Sigmoid colon (tissue), 7 donors: ENCODE data around the gene ITGA1. TPM values are rescaled to one million over a fixed set of nuclear protein-coding genes. Genes with fewer than 3 reads are reported as not detected.
A peak's percentile ranks its signal among the peaks of the same experiment; 100 is the strongest.

ENCODE experiments used
- DNase-seq: peaks from one replicate; pipeline ENCODE4 v3.0.0-alpha.2; 2019
- H3K27ac ChIP-seq, 4 donors: fragments of 200-600 bp; sonication (generic); one replicate each; pipeline ENCODE4 v1.5.1; 2016 to 2019; ENCODE audit warnings: mild to moderate bottlenecking in 1 of 4
- H3K27me3 ChIP-seq, 3 donors: fragments of 200-600 bp; sonication (generic); one replicate each; pipeline ENCODE4 v1.5.1; 2019; ENCODE audit warnings: mild to moderate bottlenecking in 1 of 3
- H3K36me3 ChIP-seq, 4 donors: fragments of 200-600 bp; sonication (generic); one replicate each; pipeline ENCODE4 v1.5.1; 2016 to 2019
- H3K4me1 ChIP-seq, 4 donors: fragments of 200-600 bp; sonication (generic); one replicate each; pipeline ENCODE4 v1.5.1; 2017 to 2019
- H3K4me3 ChIP-seq, 4 donors: fragments of 200-600 bp; sonication (generic); one replicate each; pipeline ENCODE4 v1.5.1; 2017 to 2019; ENCODE audit warnings: mild to moderate bottlenecking in 2 of 4, moderate library complexity in 1 of 4
- H3K9me3 ChIP-seq, 4 donors: fragments of 200-600 bp in 3 of 4; sonication (generic) in 3 of 4; one replicate each; pipeline versions ENCODE4 v1.5.1 to v1.6.1; 2013 to 2019
- EP300 ChIP-seq, 4 donors: sonication (generic); formaldehyde crosslinking; IDR thresholded peaks; one replicate each; pipeline ENCODE4 v1.6.1; 2017; ENCODE audit warnings: antibody characterized with exemption in 4 of 4
- POLR2A ChIP-seq, 2 donors: fragments of 450-650 bp; IDR thresholded peaks; one replicate each; pipeline ENCODE4 v1.6.1; 2016; ENCODE audit warnings: antibody characterized with exemption in 2 of 2, mild to moderate bottlenecking in 2 of 2, moderate library complexity in 2 of 2
- POLR2AphosphoS5 ChIP-seq, 4 donors: sonication (generic); formaldehyde crosslinking; IDR thresholded peaks; one replicate each; pipeline ENCODE4 v1.6.1; 2017; ENCODE audit warnings: antibody characterized with exemption in 4 of 4
- WGBS, 2 donors: extraction: QIAGEN DNeasy Blood & Tissue Kit; methylation state at CpG; one replicate each; pipeline ENCODE4 v1.1.7; 2013; 5-methylcytosine and 5-hydroxymethylcytosine counted together
- intact Hi-C: fragments of 100-400 bp; cut with DNase I; formaldehyde crosslinking; loops from one replicate; pipeline ENCODE4 v1.15.1; 2023
- polyA plus RNA-seq, 3 donors: library from polyadenylated mRNA; stranded (reverse); fragments of 200-250 nt; gene quantifications; one replicate each; pipeline ENCODE4 v1.2.3, GENCODE V29; 2013
- total RNA-seq, 4 donors: library from RNA; depleted of rRNA; stranded (reverse); fragments of >200 nt; gene quantifications; one replicate each; pipeline ENCODE4 v1.1.0, GENCODE V29; 2016
- TF ChIP-seq, protein P1 (sequence below), 4 experiments: fragments of 450-650 bp in 3 of 4; fragments of 200-600 bp in 1 of 4; IDR thresholded peaks; one replicate each; pipeline ENCODE4 v1.5.1; 2016 to 2019; ENCODE audit warnings: antibody characterized with exemption in 4 of 4, mild to moderate bottlenecking in 3 of 4, moderate library complexity in 2 of 4
- donor health status: healthy with polysubstance abuse.
- donor health status: Bipolar disorder and iron deficiency.
- donor health status: healthy.

ITGA1 gene
- total and polyA plus RNA-seq, 7 donors = 1.8 to 511 (median 162) TPM

DNA sequence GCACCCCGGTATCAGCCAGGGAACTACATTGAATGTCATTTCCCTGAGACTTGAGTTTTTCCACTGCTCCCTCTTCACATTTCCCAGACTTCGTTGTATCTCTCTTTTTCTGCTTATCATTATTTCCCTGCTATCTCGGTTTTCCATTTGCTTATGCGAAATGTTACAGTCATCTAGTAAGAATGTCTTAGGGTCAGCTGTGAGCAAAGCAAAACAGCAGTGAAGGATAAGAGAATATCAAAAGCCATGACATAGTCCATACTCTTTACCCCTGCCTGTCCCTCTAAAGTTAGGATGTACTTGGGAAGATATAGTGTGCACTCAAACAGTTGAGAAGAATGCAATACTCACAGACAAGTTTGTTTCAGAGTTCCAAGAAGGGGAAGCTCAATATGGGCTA, 88.7 kb downstream of the ITGA1 start:
- intact Hi-C loops = no loop called here

DNA sequence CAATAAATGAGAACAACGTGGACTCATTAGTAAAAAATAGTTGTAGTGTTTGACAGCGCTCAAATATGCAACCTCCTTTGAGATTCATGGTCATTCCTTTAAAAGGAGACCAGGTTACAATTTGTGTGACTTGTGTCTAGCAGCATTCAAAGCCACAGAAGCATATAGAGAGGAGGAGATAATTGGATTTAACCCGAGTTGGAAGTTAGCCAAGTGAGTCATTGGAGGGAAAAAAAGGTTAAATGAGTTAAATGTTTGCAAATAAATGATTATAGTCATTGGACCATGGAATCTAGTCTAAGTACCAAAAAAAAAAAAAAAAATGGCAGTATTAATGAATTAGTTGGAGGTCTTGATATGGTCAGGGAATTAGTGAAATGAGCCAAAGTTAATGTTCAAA, 90.9 kb downstream of the ITGA1 start:
- Histone ChIP-seq H3K27me3 (no peaks in the 10 kb centered on the region), H3K36me3 (peaks cover 3 to 39% (median 12%) of the 10 kb centered on the region in 4 donors), H3K27ac (peak overlapping the region in 1 of 4 donors; percentile 24), H3K4me1 (peaks cover 0 to 28% (median 12%) of the 10 kb centered on the region in 4 donors), H3K9me3 (no peaks in the 10 kb centered on the region), H3K4me3 (no peak overlapping the region)
- TF ChIP-seq EP300 (IDR thresholded peaks at IDR 0.05) (no peak), POLR2A (IDR thresholded peaks at IDR 0.05) (no peak), POLR2AphosphoS5 (IDR thresholded peaks at IDR 0.05) (no peak)
- TF ChIP-seq, protein P1, sequence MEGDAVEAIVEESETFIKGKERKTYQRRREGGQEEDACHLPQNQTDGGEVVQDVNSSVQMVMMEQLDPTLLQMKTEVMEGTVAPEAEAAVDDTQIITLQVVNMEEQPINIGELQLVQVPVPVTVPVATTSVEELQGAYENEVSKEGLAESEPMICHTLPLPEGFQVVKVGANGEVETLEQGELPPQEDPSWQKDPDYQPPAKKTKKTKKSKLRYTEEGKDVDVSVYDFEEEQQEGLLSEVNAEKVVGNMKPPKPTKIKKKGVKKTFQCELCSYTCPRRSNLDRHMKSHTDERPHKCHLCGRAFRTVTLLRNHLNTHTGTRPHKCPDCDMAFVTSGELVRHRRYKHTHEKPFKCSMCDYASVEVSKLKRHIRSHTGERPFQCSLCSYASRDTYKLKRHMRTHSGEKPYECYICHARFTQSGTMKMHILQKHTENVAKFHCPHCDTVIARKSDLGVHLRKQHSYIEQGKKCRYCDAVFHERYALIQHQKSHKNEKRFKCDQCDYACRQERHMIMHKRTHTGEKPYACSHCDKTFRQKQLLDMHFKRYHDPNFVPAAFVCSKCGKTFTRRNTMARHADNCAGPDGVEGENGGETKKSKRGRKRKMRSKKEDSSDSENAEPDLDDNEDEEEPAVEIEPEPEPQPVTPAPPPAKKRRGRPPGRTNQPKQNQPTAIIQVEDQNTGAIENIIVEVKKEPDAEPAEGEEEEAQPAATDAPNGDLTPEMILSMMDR (IDR thresholded peaks at IDR 0.05) = no peak
- 80 to 81% methylated on average over 3 of the region's 3 CpGs for WGBS, 2 donors
- no peak for DNase-seq
- intact Hi-C loops = no loop called here

More for the DNA sequence above, 88.7 kb downstream of the ITGA1 start:
- H3K27me3 ChIP-seq = no peaks in the 10 kb centered on the region
- WGBS, 2 donors = 91 to 95% methylated on average over 4 of the region's 4 CpGs
- peak overlapping the region in 3 of 4 donors; percentile 23 to 51 (median 38) for H3K27ac ChIP-seq
- peaks cover 0 to 28% (median 12%) of the 10 kb centered on the region in 4 donors for H3K4me1 ChIP-seq
- TF ChIP-seq, protein P1 (IDR thresholded peaks at IDR 0.05) = no peak
- no peak for TF ChIP-seq POLR2AphosphoS5 (IDR thresholded peaks at IDR 0.05)
- no peak for TF ChIP-seq POLR2A (IDR thresholded peaks at IDR 0.05)
- TF ChIP-seq EP300 (IDR thresholded peaks at IDR 0.05) = no peak
- H3K36me3 ChIP-seq = peaks cover 0 to 28% (median 8%) of the 10 kb centered on the region in 4 donors
- H3K4me3 ChIP-seq = no peak overlapping the region
- no peak for DNase-seq
- H3K9me3 ChIP-seq = no peaks in the 10 kb centered on the region

DNA sequence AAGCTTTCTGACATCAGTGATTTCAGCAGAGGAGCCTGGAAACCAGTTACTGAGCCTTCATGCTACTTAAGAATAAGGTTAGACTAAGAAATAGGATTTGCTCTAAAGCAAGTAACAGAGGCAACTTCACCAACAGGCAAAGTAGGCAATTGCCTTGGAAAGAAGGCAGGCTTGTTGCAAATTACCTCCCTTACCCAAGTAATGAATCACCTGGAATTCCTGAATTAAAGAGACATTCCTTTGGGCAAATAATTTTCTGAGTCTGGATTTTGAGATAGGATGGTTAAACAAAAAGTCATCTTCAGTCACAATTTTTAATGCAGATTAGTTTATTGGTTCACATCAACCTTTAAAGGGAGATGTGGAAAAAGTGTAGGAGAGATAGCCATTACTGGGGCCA, 92.8 kb downstream of the ITGA1 start:
- H3K27me3 ChIP-seq = no peaks in the 10 kb centered on the region
- no peaks in the 10 kb centered on the region for H3K9me3 ChIP-seq
- H3K36me3 ChIP-seq = peaks cover 3 to 53% (median 10%) of the 10 kb centered on the region in 4 donors
- H3K4me1 ChIP-seq = peaks cover 0 to 24% (median 12%) of the 10 kb centered on the region in 4 donors
- TF ChIP-seq, protein P1 (IDR thresholded peaks at IDR 0.05) = no peak
- TF ChIP-seq POLR2AphosphoS5 (IDR thresholded peaks at IDR 0.05) (no peak), EP300 (IDR thresholded peaks at IDR 0.05) (no peak)
- intact Hi-C loops = no loop called here
- no peak for DNase-seq
- H3K27ac ChIP-seq = peak overlapping the region in 1 of 4 donors; percentile 3
- no peak overlapping the region for H3K4me3 ChIP-seq

DNA sequence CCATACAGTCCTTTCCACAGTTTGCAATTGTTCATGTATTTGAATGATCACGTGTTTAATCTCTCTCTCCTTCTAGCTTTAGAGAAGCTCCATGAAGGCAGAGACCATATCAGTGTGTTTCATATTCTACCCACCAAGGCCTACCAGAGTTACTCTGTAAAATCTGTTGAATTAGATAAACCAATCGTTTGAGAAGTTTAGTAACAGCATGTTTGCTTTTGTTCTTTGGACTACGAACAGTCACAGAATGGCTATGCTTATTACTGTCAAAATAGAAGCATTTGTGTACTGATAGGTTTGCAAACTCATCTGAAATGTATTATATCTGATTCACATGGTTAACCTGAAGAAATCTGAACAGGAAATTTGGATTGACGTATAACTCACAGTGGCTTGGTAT, 93.8 kb downstream of the ITGA1 start:
- H3K27me3 ChIP-seq = no peaks in the 10 kb centered on the region
- no peak overlapping the region for H3K27ac ChIP-seq
- WGBS, 2 donors = 91 to 94% methylated on average over 4 of the region's 4 CpGs
- intact Hi-C loops = no loop called here
- peaks cover 3 to 58% (median 10%) of the 10 kb centered on the region in 4 donors for H3K36me3 ChIP-seq
- H3K9me3 ChIP-seq = no peaks in the 10 kb centered on the region
- H3K4me1 ChIP-seq = peaks cover 0 to 15% (median 6%) of the 10 kb centered on the region in 4 donors
- no peak for TF ChIP-seq POLR2AphosphoS5 (IDR thresholded peaks at IDR 0.05)
- TF ChIP-seq POLR2A (IDR thresholded peaks at IDR 0.05) = no peak
- TF ChIP-seq EP300 (IDR thresholded peaks at IDR 0.05) = no peak
- TF ChIP-seq, protein P1 (IDR thresholded peaks at IDR 0.05) = no peak
- H3K4me3 ChIP-seq = no peak overlapping the region
- no peak for DNase-seq

DNA sequence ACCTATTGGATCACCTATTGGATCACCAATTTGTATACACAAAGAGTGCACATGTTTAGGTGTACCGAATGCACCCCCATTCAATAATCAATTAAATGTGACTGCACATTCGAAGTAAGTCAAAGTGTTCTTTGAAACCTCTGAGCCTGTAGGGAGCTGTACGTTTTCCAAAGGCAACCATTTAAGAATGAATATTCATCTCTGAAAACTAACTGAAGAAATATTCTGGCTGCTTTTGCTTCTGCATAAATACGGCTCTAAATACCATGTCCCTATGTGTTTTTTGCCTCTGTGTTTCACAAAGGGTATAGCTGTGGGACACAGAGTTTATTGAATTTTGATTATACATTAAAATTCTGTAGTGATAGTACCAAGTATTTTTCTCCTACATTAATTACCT, 95.4 kb downstream of the ITGA1 start:
- WGBS, 2 donors = 86 to 93% methylated on average over 4 of the region's 4 CpGs
- Histone ChIP-seq H3K27me3 (no peaks in the 10 kb centered on the region), H3K27ac (no peak overlapping the region), H3K36me3 (peaks cover 11 to 65% (median 22%) of the 10 kb centered on the region in 4 donors), H3K4me1 (peaks cover 0 to 9% (median 4%) of the 10 kb centered on the region in 4 donors), H3K9me3 (no peaks in the 10 kb centered on the region), H3K4me3 (no peak overlapping the region)
- no peak for TF ChIP-seq POLR2AphosphoS5 (IDR thresholded peaks at IDR 0.05)
- TF ChIP-seq, protein P1 (IDR thresholded peaks at IDR 0.05) = no peak
- TF ChIP-seq POLR2A (IDR thresholded peaks at IDR 0.05) = no peak
- TF ChIP-seq EP300 (IDR thresholded peaks at IDR 0.05) = no peak
- intact Hi-C loops = no loop called here
- DNase-seq = no peak
